Ishikawa (cell line): ENCODE measurements around the gene NLGN3.

ENCODE experiments used
- CREB1 ChIP-seq: IDR thresholded peaks from 2 replicates; pipeline ENCODE4 v1.6.1; 2012; ENCODE audit warnings: low read depth
- EP300 ChIP-seq: IDR thresholded peaks from 2 replicates; pipeline ENCODE4 v1.6.1; 2012; ENCODE audit warnings: borderline replicate concordance
- MAX ChIP-seq: IDR thresholded peaks from 2 replicates; pipeline ENCODE4 v1.6.1; 2012
- NFIC ChIP-seq: IDR thresholded peaks from 2 replicates; pipeline ENCODE4 v1.6.1; 2012
- RAD21 ChIP-seq: IDR thresholded peaks from 2 replicates; pipeline ENCODE4 v1.6.1; 2012; ENCODE audit warnings: low read depth
- REST ChIP-seq: IDR thresholded peaks from 2 replicates; pipeline ENCODE4 v1.6.1; 2012; ENCODE audit warnings: low read depth, mild to moderate bottlenecking
- TAF1 ChIP-seq: IDR thresholded peaks from 2 replicates; pipeline ENCODE4 v1.6.1; 2012; ENCODE audit warnings: low read depth, mild to moderate bottlenecking
- YY1 ChIP-seq: IDR thresholded peaks from 2 replicates; pipeline ENCODE4 v1.6.1; 2012; ENCODE audit warnings: low read depth

GRCh38 chrX:71160475-71160874 lies 15.8 kb downstream of the NLGN3 start:
- TF ChIP-seq NFIC (no peak), YY1 (no peak), REST (no peak), CREB1 (no peak), RAD21 (no peak), EP300 (no peak), MAX (no peak), TAF1 (no peak)
